ENCODE results near the gene GYPA.

GYPA gene

DNA sequence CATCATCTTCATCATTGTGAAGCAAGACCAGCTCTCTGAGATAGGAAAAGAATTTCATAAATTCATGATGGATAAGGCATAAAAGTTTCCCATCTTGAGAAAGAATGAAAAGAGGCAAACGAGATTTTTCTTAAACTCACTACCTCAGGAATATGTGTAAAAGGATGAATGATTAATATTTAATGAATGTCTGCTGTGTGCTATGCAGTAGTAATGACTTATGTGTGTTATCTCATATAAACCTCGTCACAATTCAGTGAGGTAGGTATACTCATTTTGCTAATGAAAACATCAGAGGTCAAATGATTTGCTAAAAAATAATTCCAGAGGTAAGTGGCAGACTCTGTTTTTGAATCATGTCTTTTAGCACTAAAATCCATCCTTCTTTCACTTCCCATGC is 42.6 kb upstream of the GYPA start:
- TF ChIP-seq GLI2 (tag by site-specific recombination; IDR thresholded peaks at IDR 0.05; ENCODE audit: borderline replicate concordance, low read depth) = no peak
- TF ChIP-seq SP3 (tag by site-specific recombination; IDR thresholded peaks at IDR 0.05) = no peak
- TF ChIP-seq ZNF138 (tag by site-specific recombination; IDR thresholded peaks at IDR 0.05; ENCODE audit: borderline replicate concordance) = no peak
- no peak for TF ChIP-seq YY2 (tag by site-specific recombination; IDR thresholded peaks at IDR 0.05)
- TF ChIP-seq SP7 (tag by site-specific recombination; IDR thresholded peaks at IDR 0.05) = no peak
- no peak for TF ChIP-seq ZNF174 (tag by site-specific recombination; IDR thresholded peaks at IDR 0.05)
- TF ChIP-seq ZNF426 (tag by site-specific recombination; IDR thresholded peaks at IDR 0.05) = no peak
- TF ChIP-seq GLIS1 (tag by site-specific recombination; IDR thresholded peaks at IDR 0.05) = no peak
- no peak for TF ChIP-seq MZF1 (tag by site-specific recombination; IDR thresholded peaks at IDR 0.05; ENCODE audit: borderline replicate concordance)
- Histone ChIP-seq H3K9me3 (ENCODE audit: control insufficient read depth, insufficient read depth, low read depth, low read length) (no peaks in the 10 kb centered on the region), H3K27ac (ENCODE audit: extremely low read depth, low read depth, low read length) (no peak overlapping the region), H3K36me3 (ENCODE audit: control insufficient read depth in 2 of 2, insufficient read depth in 1 of 2, low read length in 2 of 2) (no peaks in the 10 kb centered on the region), H3K4me3 (ENCODE audit: low read depth, low read length) (no peak overlapping the region), H3K4me1 (ENCODE audit: control insufficient read depth, insufficient read depth, low read length) (no peaks in the 10 kb centered on the region)
- CTCF ChIA-PET = no interaction called here
- POLR2A ChIA-PET = no interaction called here

DNA sequence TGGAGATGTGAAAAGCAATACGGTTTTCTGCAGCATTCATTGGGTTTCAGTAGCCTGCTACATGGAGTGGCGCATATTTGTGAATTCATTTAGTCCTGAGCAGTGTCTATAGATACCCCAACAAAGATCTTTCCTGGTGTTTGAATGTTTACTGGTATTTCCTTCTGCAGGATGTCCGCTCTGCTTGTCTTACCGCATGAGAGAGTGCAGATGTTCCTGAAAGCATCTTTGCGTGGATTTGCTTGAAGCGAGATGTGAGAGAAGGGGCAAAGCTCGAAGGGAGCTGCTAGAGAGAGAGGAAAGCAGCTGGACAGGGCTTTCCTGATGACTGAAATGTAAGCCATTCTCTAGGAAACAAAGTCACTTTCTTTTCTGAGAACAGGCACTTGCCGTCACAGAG is 40.9 kb upstream of the GYPA start:
- CTCF ChIA-PET = interaction anchor here (0.9 kb wide), 1 partner anchor 393 kb away, joined by 3 read pairs; no protein-coding TSS in a partner anchor

More for the DNA sequence above, 40.9 kb upstream of the GYPA start:
- no peaks in the 10 kb centered on the region for H3K4me1 ChIP-seq (ENCODE audit: control insufficient read depth, insufficient read depth, low read length)
- TF ChIP-seq OVOL3 (tag by site-specific recombination; IDR thresholded peaks at IDR 0.05) (no peak), ZNF660 (tag by site-specific recombination; IDR thresholded peaks at IDR 0.05) (no peak), REST (tag by site-specific recombination; IDR thresholded peaks at IDR 0.05) (no peak), ZNF23 (tag by site-specific recombination; IDR thresholded peaks at IDR 0.05; ENCODE audit: borderline replicate concordance) (no peak), ZNF354C (tag by site-specific recombination; IDR thresholded peaks at IDR 0.05; ENCODE audit: borderline replicate concordance, low read depth) (no peak), ZNF670 (tag by site-specific recombination; IDR thresholded peaks at IDR 0.05; ENCODE audit: low read depth) (no peak), ZBTB17 (tag by site-specific recombination; IDR thresholded peaks at IDR 0.05) (no peak), ZNF341 (tag by site-specific recombination; IDR thresholded peaks at IDR 0.05; ENCODE audit: low read depth) (no peak), ZBTB7A (tag by site-specific recombination; IDR thresholded peaks at IDR 0.05; ENCODE audit: low read depth) (no peak)
- TF ChIP-seq, protein P1, sequence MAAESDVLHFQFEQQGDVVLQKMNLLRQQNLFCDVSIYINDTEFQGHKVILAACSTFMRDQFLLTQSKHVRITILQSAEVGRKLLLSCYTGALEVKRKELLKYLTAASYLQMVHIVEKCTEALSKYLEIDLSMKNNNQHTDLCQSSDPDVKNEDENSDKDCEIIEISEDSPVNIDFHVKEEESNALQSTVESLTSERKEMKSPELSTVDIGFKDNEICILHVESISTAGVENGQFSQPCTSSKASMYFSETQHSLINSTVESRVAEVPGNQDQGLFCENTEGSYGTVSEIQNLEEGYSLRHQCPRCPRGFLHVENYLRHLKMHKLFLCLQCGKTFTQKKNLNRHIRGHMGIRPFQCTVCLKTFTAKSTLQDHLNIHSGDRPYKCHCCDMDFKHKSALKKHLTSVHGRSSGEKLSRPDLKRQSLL (tag by site-specific recombination; IDR thresholded peaks at IDR 0.05) = no peak
- TF ChIP-seq, protein P2, sequence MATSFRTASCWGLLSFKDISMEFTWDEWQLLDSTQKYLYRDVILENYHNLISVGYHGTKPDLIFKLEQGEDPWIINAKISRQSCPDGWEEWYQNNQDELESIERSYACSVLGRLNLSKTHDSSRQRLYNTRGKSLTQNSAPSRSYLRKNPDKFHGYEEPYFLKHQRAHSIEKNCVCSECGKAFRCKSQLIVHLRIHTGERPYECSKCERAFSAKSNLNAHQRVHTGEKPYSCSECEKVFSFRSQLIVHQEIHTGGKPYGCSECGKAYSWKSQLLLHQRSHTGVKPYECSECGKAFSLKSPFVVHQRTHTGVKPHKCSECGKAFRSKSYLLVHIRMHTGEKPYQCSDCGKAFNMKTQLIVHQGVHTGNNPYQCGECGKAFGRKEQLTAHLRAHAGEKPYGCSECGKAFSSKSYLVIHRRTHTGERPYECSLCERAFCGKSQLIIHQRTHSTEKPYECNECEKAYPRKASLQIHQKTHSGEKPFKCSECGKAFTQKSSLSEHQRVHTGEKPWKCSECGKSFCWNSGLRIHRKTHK (tag by site-specific recombination; IDR thresholded peaks at IDR 0.05) = no peak
- no peaks in the 10 kb centered on the region for H3K9me3 ChIP-seq (ENCODE audit: control insufficient read depth, insufficient read depth, low read depth, low read length)
- POLR2A ChIA-PET = no interaction called here
- no peak overlapping the region for H3K4me3 ChIP-seq (ENCODE audit: low read depth, low read length)
- H3K27ac ChIP-seq (ENCODE audit: extremely low read depth, low read depth, low read length) = no peak overlapping the region
- no peaks in the 10 kb centered on the region for H3K36me3 ChIP-seq (ENCODE audit: control insufficient read depth in 2 of 2, insufficient read depth in 1 of 2, low read length in 2 of 2)
